Tibial nerve (tissue), 4 donors: ENCODE data around the gene IGFN1. TPM values are rescaled to one million over a fixed set of nuclear protein-coding genes. Genes with fewer than 3 reads are reported as not detected.
A peak's percentile ranks its signal among the peaks of the same experiment; 100 is the strongest.

ENCODE experiments used
- DNase-seq, 2 donors: peaks; one replicate each; pipeline ENCODE4 v3.0.0-alpha.2; 2019; ENCODE audit warnings: low spot score in 2 of 2
- H3K27ac ChIP-seq, 4 donors: fragments of 200-600 bp; sonication (generic) in 3 of 4; one replicate each; pipeline ENCODE4 v1.5.1; 2017 to 2019; ENCODE audit warnings: mild to moderate bottlenecking in 1 of 4
- H3K27me3 ChIP-seq, 2 donors: fragments of 200-600 bp; sonication (generic) in 1 of 2; one replicate each; pipeline versions ENCODE4 v1.5.1 to v1.6.0; 2017 to 2019
- H3K36me3 ChIP-seq, 3 donors: fragments of 200-600 bp; sonication (generic); one replicate each; pipeline ENCODE4 v1.5.1; 2018 to 2019
- H3K4me1 ChIP-seq, 4 donors: fragments of 200-600 bp; sonication (generic) in 3 of 4; one replicate each; pipeline ENCODE4 v1.5.1; 2017 to 2019
- H3K4me3 ChIP-seq, 4 donors: fragments of 200-600 bp; sonication (generic) in 3 of 4; one replicate each; pipeline ENCODE4 v1.5.1; 2017 to 2019; ENCODE audit warnings: mild to moderate bottlenecking in 1 of 4, moderate library complexity in 1 of 4
- H3K9me3 ChIP-seq, 4 donors: fragments of 200-600 bp; sonication (generic) in 3 of 4; one replicate each; pipeline ENCODE4 v1.5.1; 2017 to 2019
- EP300 ChIP-seq, 2 donors: sonication (generic); formaldehyde crosslinking; IDR thresholded peaks; one replicate each; pipeline ENCODE4 v1.6.1; 2017; ENCODE audit warnings: antibody characterized with exemption in 2 of 2, mild to moderate bottlenecking in 1 of 2
- POLR2A ChIP-seq, 2 donors: fragments of 450-650 bp; IDR thresholded peaks; one replicate each; pipeline ENCODE4 v1.6.1; 2017; ENCODE audit warnings: antibody characterized with exemption in 2 of 2, mild to moderate bottlenecking in 2 of 2, moderate library complexity in 2 of 2
- WGBS, 2 donors: methylation state at CpG; one replicate each; pipeline ENCODE4 v1.1.5; 2018; 5-methylcytosine and 5-hydroxymethylcytosine counted together
- total RNA-seq, 4 donors: library from RNA; depleted of rRNA; stranded (reverse); fragments of >200 nt; gene quantifications; one replicate each; pipeline ENCODE4 v1.1.0, GENCODE V29; 2016
- TF ChIP-seq, protein P1 (sequence below), 5 experiments: fragments of 200-600 bp in 3 of 5; fragments of 450-650 bp in 2 of 5; sonication (generic) in 3 of 5; IDR thresholded peaks; one replicate each; pipeline ENCODE4 v1.5.1; 2016 to 2019; ENCODE audit warnings: antibody characterized with exemption in 5 of 5, mild to moderate bottlenecking in 3 of 5, moderate library complexity in 2 of 5

IGFN1 gene
- total RNA-seq, 4 donors from 2014 or later, result not detected

GRCh38 chr1:201145816-201146215, 44.8 kb upstream of the IGFN1 start:
- no peak for DNase-seq
- Histone ChIP-seq H3K4me3 (no peak overlapping the region), H3K36me3 (peaks cover 0 to 100% (median 0%) of the 10 kb centered on the region in 3 donors), H3K27me3 (no peaks in the 10 kb centered on the region), H3K4me1 (peaks cover 0 to 16% (median 0%) of the 10 kb centered on the region in 4 donors), H3K27ac (no peak overlapping the region), H3K9me3 (no peaks in the 10 kb centered on the region)
- WGBS, 2 donors, result 84 to 90% methylated on average over 7 of the region's 7 CpGs
- TF ChIP-seq POLR2A (IDR thresholded peaks at IDR 0.05), result no peak
- no peak for TF ChIP-seq EP300 (IDR thresholded peaks at IDR 0.05)
- TF ChIP-seq, protein P1, sequence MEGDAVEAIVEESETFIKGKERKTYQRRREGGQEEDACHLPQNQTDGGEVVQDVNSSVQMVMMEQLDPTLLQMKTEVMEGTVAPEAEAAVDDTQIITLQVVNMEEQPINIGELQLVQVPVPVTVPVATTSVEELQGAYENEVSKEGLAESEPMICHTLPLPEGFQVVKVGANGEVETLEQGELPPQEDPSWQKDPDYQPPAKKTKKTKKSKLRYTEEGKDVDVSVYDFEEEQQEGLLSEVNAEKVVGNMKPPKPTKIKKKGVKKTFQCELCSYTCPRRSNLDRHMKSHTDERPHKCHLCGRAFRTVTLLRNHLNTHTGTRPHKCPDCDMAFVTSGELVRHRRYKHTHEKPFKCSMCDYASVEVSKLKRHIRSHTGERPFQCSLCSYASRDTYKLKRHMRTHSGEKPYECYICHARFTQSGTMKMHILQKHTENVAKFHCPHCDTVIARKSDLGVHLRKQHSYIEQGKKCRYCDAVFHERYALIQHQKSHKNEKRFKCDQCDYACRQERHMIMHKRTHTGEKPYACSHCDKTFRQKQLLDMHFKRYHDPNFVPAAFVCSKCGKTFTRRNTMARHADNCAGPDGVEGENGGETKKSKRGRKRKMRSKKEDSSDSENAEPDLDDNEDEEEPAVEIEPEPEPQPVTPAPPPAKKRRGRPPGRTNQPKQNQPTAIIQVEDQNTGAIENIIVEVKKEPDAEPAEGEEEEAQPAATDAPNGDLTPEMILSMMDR (IDR thresholded peaks at IDR 0.05), result no peak

GRCh38 chr1:201146626-201147390, 43.8 kb upstream of the IGFN1 start:
- Histone ChIP-seq H3K4me1 (peaks cover 0 to 11% (median 0%) of the 10 kb centered on the region in 4 donors), H3K36me3 (peaks cover 0 to 100% (median 0%) of the 10 kb centered on the region in 3 donors), H3K4me3 (no peak overlapping the region), H3K9me3 (no peaks in the 10 kb centered on the region), H3K27me3 (no peaks in the 10 kb centered on the region), H3K27ac (no peak overlapping the region)
- no peak for DNase-seq
- 90 to 93% methylated on average over 11 to 16 of the region's 17 CpGs for WGBS, 2 donors
- no peak for TF ChIP-seq EP300 (IDR thresholded peaks at IDR 0.05)
- TF ChIP-seq, protein P1 (IDR thresholded peaks at IDR 0.05), result no peak
- no peak for TF ChIP-seq POLR2A (IDR thresholded peaks at IDR 0.05)

- Histone ChIP-seq H3K36me3 (peaks cover 0 to 95% (median 0%) of the 10 kb centered on the region in 3 donors), H3K27me3 (no peaks in the 10 kb centered on the region), H3K9me3 (no peaks in the 10 kb centered on the region), H3K4me3 (no peak overlapping the region), H3K4me1 (peaks cover 0 to 8% (median 0%) of the 10 kb centered on the region in 4 donors), H3K27ac (no peak overlapping the region)
- TF ChIP-seq, protein P1 (IDR thresholded peaks at IDR 0.05), result no peak
- TF ChIP-seq POLR2A (IDR thresholded peaks at IDR 0.05) (no peak), EP300 (IDR thresholded peaks at IDR 0.05) (no peak)
- 89% methylated on average over 12 of the region's 13 CpGs for WGBS, 2 donors
- no peak for DNase-seq
Measured at GRCh38 chr1:201147396-201148015, 43.1 kb upstream of the IGFN1 start.

DNA sequence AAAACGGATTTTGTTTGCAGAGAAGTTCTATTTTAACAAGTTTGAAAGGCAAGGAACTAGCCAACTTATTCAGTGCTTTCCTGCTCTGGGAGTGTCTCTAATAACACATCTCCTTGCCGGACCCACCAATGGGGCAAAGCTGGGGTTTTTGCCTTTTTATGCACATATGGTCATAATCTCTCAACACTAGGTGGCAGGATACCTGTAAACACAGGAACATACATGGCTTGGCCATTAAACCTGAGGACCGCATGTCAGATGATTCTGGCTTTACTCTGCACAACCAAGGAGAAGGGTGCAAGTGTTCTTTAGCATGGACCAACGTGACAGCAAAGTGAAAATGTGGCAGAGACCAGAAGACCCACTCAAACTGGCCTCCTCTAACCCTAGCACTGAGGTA, 41.2 kb upstream of the IGFN1 start:
- Histone ChIP-seq H3K27me3 (no peaks in the 10 kb centered on the region), H3K36me3 (peaks cover 0 to 76% (median 0%) of the 10 kb centered on the region in 3 donors), H3K27ac (no peak overlapping the region), H3K4me1 (peaks cover 0 to 21% (median 8%) of the 10 kb centered on the region in 4 donors), H3K9me3 (no peaks in the 10 kb centered on the region), H3K4me3 (no peak overlapping the region)
- no peak for DNase-seq
- TF ChIP-seq, protein P1 (IDR thresholded peaks at IDR 0.05), result peak in 2 of 5 experiments; percentile 11 to 34
- TF ChIP-seq POLR2A (IDR thresholded peaks at IDR 0.05), result no peak
- no peak for TF ChIP-seq EP300 (IDR thresholded peaks at IDR 0.05)
- 65 to 80% methylated on average over 4 of the region's 4 CpGs for WGBS, 2 donors
